ENCODE results near the gene CHRM3.

CHRM3 gene

DNA sequence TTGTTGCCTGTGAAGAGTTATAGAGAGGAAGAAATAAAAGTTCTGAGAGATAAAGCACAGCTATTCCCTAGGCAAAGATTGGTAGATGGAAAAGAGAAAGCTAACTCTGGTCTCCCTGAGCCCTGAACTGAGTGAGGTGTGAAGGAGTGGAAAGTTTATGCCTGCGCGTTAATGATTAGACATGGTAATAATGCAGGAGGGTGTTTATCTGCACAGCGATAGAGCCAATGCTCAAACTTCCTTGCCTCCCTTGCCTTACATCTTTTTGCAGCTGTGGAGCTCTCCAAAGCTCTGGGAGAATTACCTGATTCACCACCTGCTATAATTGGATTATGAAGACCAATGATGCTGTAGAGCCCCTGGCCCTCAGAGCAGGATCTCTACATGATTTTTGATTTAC, 32.8 kb upstream of the CHRM3 start:
- TF ChIP-seq, protein P1, sequence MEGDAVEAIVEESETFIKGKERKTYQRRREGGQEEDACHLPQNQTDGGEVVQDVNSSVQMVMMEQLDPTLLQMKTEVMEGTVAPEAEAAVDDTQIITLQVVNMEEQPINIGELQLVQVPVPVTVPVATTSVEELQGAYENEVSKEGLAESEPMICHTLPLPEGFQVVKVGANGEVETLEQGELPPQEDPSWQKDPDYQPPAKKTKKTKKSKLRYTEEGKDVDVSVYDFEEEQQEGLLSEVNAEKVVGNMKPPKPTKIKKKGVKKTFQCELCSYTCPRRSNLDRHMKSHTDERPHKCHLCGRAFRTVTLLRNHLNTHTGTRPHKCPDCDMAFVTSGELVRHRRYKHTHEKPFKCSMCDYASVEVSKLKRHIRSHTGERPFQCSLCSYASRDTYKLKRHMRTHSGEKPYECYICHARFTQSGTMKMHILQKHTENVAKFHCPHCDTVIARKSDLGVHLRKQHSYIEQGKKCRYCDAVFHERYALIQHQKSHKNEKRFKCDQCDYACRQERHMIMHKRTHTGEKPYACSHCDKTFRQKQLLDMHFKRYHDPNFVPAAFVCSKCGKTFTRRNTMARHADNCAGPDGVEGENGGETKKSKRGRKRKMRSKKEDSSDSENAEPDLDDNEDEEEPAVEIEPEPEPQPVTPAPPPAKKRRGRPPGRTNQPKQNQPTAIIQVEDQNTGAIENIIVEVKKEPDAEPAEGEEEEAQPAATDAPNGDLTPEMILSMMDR (IDR thresholded peaks at IDR 0.05; ENCODE audit: low read depth, low read length) = no peak
- peaks cover 4% of the 10 kb centered on the region; the same call in 1 of the 2 replicates for H3K4me1 ChIP-seq
- no peak for DNase-seq
- no peaks in the 10 kb centered on the region for H3K9me3 ChIP-seq
- no peak overlapping the region for H3K4me3 ChIP-seq (ENCODE audit: low read depth, low read length)
- H3K27me3 ChIP-seq = no peaks in the 10 kb centered on the region
- H3K36me3 ChIP-seq = no peaks in the 10 kb centered on the region

DNA sequence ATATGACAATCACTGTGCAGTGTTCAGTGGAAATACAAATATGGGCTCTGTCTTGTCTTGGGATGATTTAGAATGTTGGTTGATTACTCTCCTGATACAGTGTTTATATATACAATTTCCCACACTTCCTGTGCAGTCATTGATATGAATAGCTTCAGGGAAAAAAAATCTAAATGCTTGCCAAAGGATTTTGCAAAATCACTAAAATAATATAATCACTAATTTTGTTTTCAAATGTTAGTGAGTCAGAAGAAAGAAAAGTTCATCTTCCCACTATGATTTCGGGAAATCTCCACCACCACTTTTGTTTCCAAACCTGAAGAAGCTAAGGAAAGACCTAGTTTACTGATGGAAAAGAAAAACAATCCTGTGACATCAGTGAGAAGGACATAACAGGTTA, 32.1 kb upstream of the CHRM3 start:
- Histone ChIP-seq H3K4me3 (ENCODE audit: low read depth, low read length) (no peak overlapping the region), H3K36me3 (no peaks in the 10 kb centered on the region), H3K27me3 (no peaks in the 10 kb centered on the region), H3K9me3 (no peaks in the 10 kb centered on the region), H3K4me1 (peaks cover 4% of the 10 kb centered on the region; the same call in 1 of the 2 replicates)
- DNase-seq = no peak
- TF ChIP-seq, protein P1 (IDR thresholded peaks at IDR 0.05; ENCODE audit: low read depth, low read length) = no peak

DNA sequence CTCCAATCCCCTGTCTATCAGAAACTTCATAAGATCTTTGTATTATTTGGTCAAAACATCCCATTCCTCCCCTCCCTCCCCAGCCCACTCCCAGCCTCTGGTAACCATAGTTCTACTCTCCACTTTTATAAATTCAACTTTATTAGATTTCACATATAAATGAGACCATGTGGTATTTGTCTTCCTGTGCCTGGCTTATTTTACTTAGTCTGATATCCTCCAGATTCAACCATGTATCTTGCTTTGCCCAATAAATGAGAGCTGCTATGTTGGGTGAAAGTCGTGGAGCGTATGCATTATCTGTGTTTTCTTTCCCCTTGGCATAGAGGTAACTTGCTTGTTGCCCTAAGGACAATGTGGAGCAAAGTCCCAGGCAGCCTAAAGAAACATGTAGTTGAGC, 28.5 kb upstream of the CHRM3 start:
- Histone ChIP-seq H3K4me1 (peaks cover 9% of the 10 kb centered on the region), H3K27me3 (no peaks in the 10 kb centered on the region), H3K4me3 (ENCODE audit: low read depth, low read length) (no peak overlapping the region), H3K36me3 (no peaks in the 10 kb centered on the region), H3K9me3 (no peaks in the 10 kb centered on the region)
- DNase-seq = no peak
- TF ChIP-seq, protein P1 (IDR thresholded peaks at IDR 0.05; ENCODE audit: low read depth, low read length) = no peak

DNA sequence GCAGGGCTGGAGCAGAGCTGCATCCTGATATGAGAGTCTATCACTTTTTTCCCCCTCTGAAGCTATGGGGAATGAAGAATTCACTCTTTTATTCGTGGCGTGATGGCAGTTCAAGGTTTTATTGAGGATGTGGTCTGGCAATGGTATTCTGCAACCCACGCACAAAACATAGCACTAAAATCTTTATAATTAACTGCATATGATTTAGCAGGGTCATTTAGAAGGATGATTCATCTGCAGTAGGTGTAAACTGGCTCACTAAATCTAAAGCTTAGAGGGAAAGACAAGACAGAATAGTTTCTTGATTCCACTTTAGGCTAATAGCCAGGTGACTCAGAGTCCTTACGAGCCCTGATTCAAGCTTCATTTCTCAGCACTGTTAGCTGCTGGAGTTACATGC, 25.0 kb upstream of the CHRM3 start:
- TF ChIP-seq, protein P1 (IDR thresholded peaks at IDR 0.05; ENCODE audit: low read depth, low read length) = no peak
- H3K9me3 ChIP-seq = no peaks in the 10 kb centered on the region

DNA sequence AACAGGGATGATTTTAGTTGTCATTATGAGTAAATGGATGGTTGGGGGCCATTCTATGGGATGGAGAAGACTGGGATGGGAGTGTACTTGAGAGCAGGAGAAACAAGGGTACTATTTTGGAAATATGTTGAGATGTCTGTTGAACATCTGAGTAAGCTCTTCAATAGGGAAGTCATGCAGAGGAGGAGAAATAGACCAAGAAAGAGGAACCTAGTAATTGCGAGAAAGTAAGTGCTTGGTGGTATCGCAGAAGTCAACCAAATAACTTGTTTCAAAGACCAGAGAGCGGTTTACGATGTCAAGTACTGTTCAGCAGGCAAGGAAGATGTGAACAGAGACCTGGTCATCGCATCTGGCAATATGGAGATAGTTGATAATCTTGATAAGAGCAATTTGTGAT, 22.4 kb upstream of the CHRM3 start:
- Histone ChIP-seq H3K27me3 (no peaks in the 10 kb centered on the region), H3K36me3 (no peaks in the 10 kb centered on the region), H3K4me3 (ENCODE audit: low read depth, low read length) (no peak overlapping the region), H3K4me1 (peaks cover 6% of the 10 kb centered on the region), H3K9me3 (no peaks in the 10 kb centered on the region)
- TF ChIP-seq, protein P1 (IDR thresholded peaks at IDR 0.05; ENCODE audit: low read depth, low read length) = no peak
- no peak for DNase-seq

More for the DNA sequence above, 25.0 kb upstream of the CHRM3 start:
- Histone ChIP-seq H3K36me3 (no peaks in the 10 kb centered on the region), H3K27me3 (no peaks in the 10 kb centered on the region), H3K4me3 (ENCODE audit: low read depth, low read length) (no peak overlapping the region), H3K4me1 (peaks cover 9% of the 10 kb centered on the region)
- DNase-seq = no peak

DNA sequence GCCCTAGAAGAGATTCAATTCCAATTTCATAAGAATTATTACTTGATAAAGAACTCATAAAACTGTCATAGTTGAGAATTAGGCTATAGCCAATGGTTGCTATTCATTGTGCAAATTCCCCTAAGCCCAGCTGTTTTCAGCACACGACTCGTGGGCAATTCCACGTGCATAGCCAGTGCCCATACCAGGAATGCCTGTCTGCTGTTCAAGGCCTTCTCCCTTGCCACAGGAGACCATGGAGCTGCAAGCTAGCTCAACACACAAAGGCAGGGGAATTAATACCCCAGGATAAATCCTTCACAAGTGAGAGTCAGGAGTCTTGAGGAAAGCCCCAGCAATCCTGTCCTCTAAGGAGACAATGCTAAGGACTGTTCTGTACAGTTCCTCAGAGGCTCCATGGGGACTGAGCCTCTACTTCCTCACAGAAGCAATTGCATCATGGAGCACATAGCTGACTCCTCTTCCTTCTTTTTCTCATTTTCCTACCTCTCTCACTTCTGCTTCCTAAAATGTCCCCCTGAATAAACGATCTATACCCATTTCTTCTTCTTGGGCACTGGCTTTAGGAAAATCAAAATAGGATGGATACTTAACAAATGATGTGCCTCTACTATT, 19.1 kb upstream of the CHRM3 start:
- Histone ChIP-seq H3K4me1 (no peaks in the 10 kb centered on the region), H3K4me3 (ENCODE audit: low read depth, low read length) (no peak overlapping the region), H3K9me3 (no peaks in the 10 kb centered on the region), H3K36me3 (no peaks in the 10 kb centered on the region), H3K27me3 (no peaks in the 10 kb centered on the region)
- TF ChIP-seq, protein P1 (IDR thresholded peaks at IDR 0.05; ENCODE audit: low read depth, low read length) = no peak
- DNase-seq = no peak

All from BE2C (cell line).